GM12891 (cell line): ENCODE measurements around the gene CCL16.

Experiments
- DNase-seq: peaks from one replicate; pipeline ENCODE4 v3.0.0; 2011; ENCODE audit warnings: low spot score; ENCODE audit not compliant: insufficient read length
- FAIRE-seq: peaks from 2 replicates; lab custom pipeline; 2011; peaks lifted over from hg19 to GRCh38; lab: Jason Lieb, UNC
- POLR2A ChIP-seq: IDR thresholded peaks from 2 replicates; pipeline ENCODE4 v1.6.1; 2011; ENCODE audit warnings: low read depth, low read length, control low read depth
- POLR2AphosphoS5 ChIP-seq: IDR thresholded peaks from 2 replicates; pipeline ENCODE4 v1.6.1; 2011; ENCODE audit warnings: low read depth, low read length, control low read depth
- POU2F2 ChIP-seq: IDR thresholded peaks from 2 replicates; pipeline ENCODE4 v1.6.1; 2011; ENCODE audit warnings: low read depth, mild to moderate bottlenecking, control low read depth, low read length, moderate library complexity
- TAF1 ChIP-seq: IDR thresholded peaks from 2 replicates; pipeline ENCODE4 v1.6.1; 2011; ENCODE audit warnings: low read depth, low read length, control low read depth

Gene CCL16

DNA sequence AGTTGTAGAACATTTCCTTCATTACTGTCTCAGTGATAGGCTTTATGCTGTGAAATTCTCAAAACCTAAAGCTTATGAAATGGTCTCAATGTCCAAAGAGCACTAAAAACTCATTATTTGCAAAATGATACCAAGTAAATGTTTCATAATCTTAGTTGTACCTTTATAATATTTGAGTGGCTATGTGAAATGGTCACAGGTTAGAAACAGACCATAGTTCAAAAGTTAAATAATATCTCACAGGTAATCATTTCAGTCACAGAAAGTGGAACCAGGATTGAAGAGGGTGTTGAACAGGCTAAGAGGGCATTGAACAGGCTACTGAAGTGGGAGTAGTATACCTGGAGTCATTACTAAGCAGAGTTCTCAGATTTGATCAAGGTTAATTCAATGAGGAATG, 53.6 kb downstream of the CCL16 start:
- no peak for FAIRE-seq
- no peak for DNase-seq
- TF ChIP-seq POLR2AphosphoS5 = no peak
- no peak for TF ChIP-seq POU2F2
- TF ChIP-seq POLR2A = no peak
- TF ChIP-seq TAF1 = no peak
